ENCODE measurements around the gene CAPN6.

DNA sequence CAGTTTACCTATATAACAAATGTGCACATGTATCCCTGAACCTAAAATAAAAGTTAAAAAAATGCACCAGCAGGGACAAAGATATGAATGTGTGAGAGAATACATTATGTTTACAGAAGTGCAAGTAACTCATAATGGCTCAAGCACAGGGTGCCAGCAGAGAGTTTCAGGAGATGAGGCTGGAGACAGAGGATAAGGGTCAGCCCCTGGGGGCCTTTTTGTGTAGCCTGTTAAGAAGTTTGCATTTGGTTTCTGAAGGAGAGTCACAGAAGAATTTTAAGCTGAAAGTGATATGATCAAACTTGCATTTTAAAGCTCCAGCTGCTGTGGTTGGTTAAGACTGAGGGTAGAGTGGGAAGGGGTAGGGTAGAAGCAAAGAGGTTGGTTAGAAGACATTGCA is 48.6 kb upstream of the CAPN6 start:
- TF ChIP-seq EZH2phosphoT487 (IDR thresholded peaks at IDR 0.05; ENCODE audit: borderline replicate concordance, low read depth, low read length): no peak
- TF ChIP-seq, protein P1, sequence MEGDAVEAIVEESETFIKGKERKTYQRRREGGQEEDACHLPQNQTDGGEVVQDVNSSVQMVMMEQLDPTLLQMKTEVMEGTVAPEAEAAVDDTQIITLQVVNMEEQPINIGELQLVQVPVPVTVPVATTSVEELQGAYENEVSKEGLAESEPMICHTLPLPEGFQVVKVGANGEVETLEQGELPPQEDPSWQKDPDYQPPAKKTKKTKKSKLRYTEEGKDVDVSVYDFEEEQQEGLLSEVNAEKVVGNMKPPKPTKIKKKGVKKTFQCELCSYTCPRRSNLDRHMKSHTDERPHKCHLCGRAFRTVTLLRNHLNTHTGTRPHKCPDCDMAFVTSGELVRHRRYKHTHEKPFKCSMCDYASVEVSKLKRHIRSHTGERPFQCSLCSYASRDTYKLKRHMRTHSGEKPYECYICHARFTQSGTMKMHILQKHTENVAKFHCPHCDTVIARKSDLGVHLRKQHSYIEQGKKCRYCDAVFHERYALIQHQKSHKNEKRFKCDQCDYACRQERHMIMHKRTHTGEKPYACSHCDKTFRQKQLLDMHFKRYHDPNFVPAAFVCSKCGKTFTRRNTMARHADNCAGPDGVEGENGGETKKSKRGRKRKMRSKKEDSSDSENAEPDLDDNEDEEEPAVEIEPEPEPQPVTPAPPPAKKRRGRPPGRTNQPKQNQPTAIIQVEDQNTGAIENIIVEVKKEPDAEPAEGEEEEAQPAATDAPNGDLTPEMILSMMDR (conservative IDR thresholded peaks at IDR 0.05; ENCODE audit: low read length): no peak

Data from OCI-LY7 (cell line).